A549 (cell line): ENCODE measurements around the gene OPCML. TPM values are rescaled to one million over a fixed set of nuclear protein-coding genes. Genes with fewer than 3 reads are reported as not detected.

Source experiments
- ATAC-seq, 2 experiments: fragments of 200-7000 bp in 1 of 2; fragments of >200 bp in 1 of 2; cut with Nextera tagmentation in 1 of 2; cut with Tn5 transposase in 1 of 2; 3 replicates each; pipeline versions ENCODE4 v1.8.0 to v1.9.1; 2018 to 2020; ENCODE audit warnings: mild to moderate bottlenecking in 1 of 2, moderate library complexity in 1 of 2
- CTCF ChIA-PET: fragments of 300-600 bp; sonication (Branson Sonifier 250); formaldehyde crosslinking; extraction: SDS; loops from one replicate; lab custom pipeline; 2021; ENCODE audit warnings: antibody characterized with exemption, inconsistent platforms; lab: Yijun Ruan, JAX
- POLR2A ChIA-PET: fragments of 350-600 bp; formaldehyde crosslinking; extraction: SDS; loops from one replicate; lab custom pipeline; 2021; ENCODE audit warnings: antibody characterized with exemption, inconsistent platforms; lab: Yijun Ruan, JAX
- DNase-seq, 2 experiments: peaks; one replicate each; pipeline versions ENCODE4 v3.0.0 to v3.0.0-alpha.2; 2011 to 2016; ENCODE audit warnings: low read depth in 1 of 2, low spot score in 1 of 2
- FAIRE-seq: peaks from 2 replicates; lab custom pipeline; 2011; peaks lifted over from hg19 to GRCh38; lab: Jason Lieb, UNC
- H3K27ac ChIP-seq, 2 experiments: fragments of >200 bp; sonication (Bioruptor Twin); formaldehyde crosslinking; 3 replicates each; pipeline ENCODE4 v1.5.1; 2016 to 2017
- H3K4me1 ChIP-seq: fragments of >200 bp; sonication (Bioruptor Twin); formaldehyde crosslinking; 3 replicates; pipeline ENCODE4 v1.6.1; 2016
- H3K4me2 ChIP-seq: fragments of >200 bp; sonication (Bioruptor Twin); formaldehyde crosslinking; 3 replicates; pipeline ENCODE4 v1.6.1; 2016
- H3K4me3 ChIP-seq: fragments of >200 bp; sonication (Bioruptor Twin); formaldehyde crosslinking; 3 replicates; pipeline ENCODE4 v1.5.1; 2016
- H3K9me3 ChIP-seq: fragments of >200 bp; sonication (Bioruptor Twin); formaldehyde crosslinking; 3 replicates; pipeline ENCODE4 v1.6.1; 2016
- BHLHE40 ChIP-seq: IDR thresholded peaks from 2 replicates; pipeline ENCODE4 v1.6.1; 2012; ENCODE audit warnings: low read depth, low read length, inconsistent platforms
- CEBPB ChIP-seq, 2 experiments: fragments of >200 bp in 1 of 2; sonication (Bioruptor Twin) in 1 of 2; formaldehyde crosslinking in 1 of 2; IDR thresholded peaks; 2 replicates each; pipeline ENCODE4 v1.6.1; 2012 to 2016
- CHD2 ChIP-seq: fragments of 150-350 bp; IDR thresholded peaks from 2 replicates; pipeline ENCODE4 v1.6.1; 2014; ENCODE audit warnings: low read length; ENCODE audit not compliant: partially characterized antibody
- EHF ChIP-seq: fragments of 250-450 bp; sonication (Bioruptor Pico); IDR thresholded peaks from 2 replicates; pipeline ENCODE4 v1.5.0; 2020; ENCODE audit warnings: mild to moderate bottlenecking
- EHMT2 ChIP-seq: fragments of 200-600 bp; sonication (generic); IDR thresholded peaks from 2 replicates; pipeline ENCODE4 v1.6.1; 2016; ENCODE audit warnings: antibody characterized with exemption, low read depth, mild to moderate bottlenecking, moderate library complexity
- FOSB ChIP-seq: fragments of 250-450 bp; sonication (Bioruptor Pico); IDR thresholded peaks from 2 replicates; pipeline ENCODE4 v1.5.0; 2020; ENCODE audit warnings: mild to moderate bottlenecking, moderate library complexity
- HDAC2 ChIP-seq: fragments of 200-600 bp; sonication (generic); IDR thresholded peaks from 2 replicates; pipeline ENCODE4 v1.6.1; 2016
- HOXA7 ChIP-seq: fragments of 250-450 bp; sonication (Bioruptor Pico); IDR thresholded peaks from 2 replicates; pipeline ENCODE4 v1.5.0; 2020; ENCODE audit warnings: mild to moderate bottlenecking, moderate library complexity
- MYC ChIP-seq: IDR thresholded peaks from 2 replicates; pipeline ENCODE4 v1.6.1; 2012; ENCODE audit warnings: mild to moderate bottlenecking, inconsistent platforms, low read length, improper control_type of control experiment, borderline replicate concordance
- NR3C1 ChIP-seq: fragments of >200 bp; sonication (Bioruptor Twin); formaldehyde crosslinking; IDR thresholded peaks from 3 replicates; pipeline ENCODE4 v1.6.1; 2017
- PHF8 ChIP-seq: fragments of 200-600 bp; sonication (generic); IDR thresholded peaks from 2 replicates; pipeline ENCODE4 v1.6.1; 2016; ENCODE audit warnings: low read depth, mild to moderate bottlenecking, antibody characterized with exemption, moderate library complexity, borderline replicate concordance
- RARB ChIP-seq: fragments of 250-450 bp; sonication (Bioruptor Pico); IDR thresholded peaks from 2 replicates; pipeline ENCODE4 v1.8.0; 2021; ENCODE audit warnings: mild to moderate bottlenecking, moderate library complexity
- RFX5 ChIP-seq: fragments of 450-650 bp; IDR thresholded peaks from 2 replicates; pipeline ENCODE4 v1.7.1; 2014; ENCODE audit warnings: antibody characterized with exemption, mild to moderate bottlenecking, moderate library complexity
- SREBF2 ChIP-seq: fragments of 450-650 bp; IDR thresholded peaks from 2 replicates; pipeline ENCODE4 v1.6.1; 2014; ENCODE audit warnings: mild to moderate bottlenecking, moderate library complexity
- TP53 ChIP-seq: fragments of 250-450 bp; sonication (Bioruptor Pico); IDR thresholded peaks from 2 replicates; pipeline ENCODE4 v1.5.0; 2021; ENCODE audit warnings: mild to moderate bottlenecking, moderate library complexity
- ZFP36 ChIP-seq: fragments of 450-650 bp; IDR thresholded peaks from 2 replicates; pipeline ENCODE4 v1.6.1; 2014; ENCODE audit warnings: borderline replicate concordance; ENCODE audit not compliant: partially characterized antibody
- ZNF302 ChIP-seq: fragments of 250-450 bp; sonication (Bioruptor Pico); IDR thresholded peaks from 2 replicates; pipeline ENCODE4 v1.9.0; 2021; ENCODE audit warnings: inconsistent platforms, mild to moderate bottlenecking, moderate library complexity
- WGBS: methylation state at CpG from one replicate; pipeline ENCODE4 v1.1.6; 2017; ENCODE audit errors: missing lambda C conversion rate; 5-methylcytosine and 5-hydroxymethylcytosine counted together
- polyA plus RNA-seq, 4 experiments: library from polyadenylated mRNA; depleted of rRNA in 3 of 4; stranded (reverse); fragments of >200 nt; fragmentation: RNase III in 1 of 4; extraction: RNeasy Plus Mini Kit Qiagen cat#74134 plus additional on column Dnase treatment in 1 of 4; gene quantifications; 2 replicates in 3 of 4; 3 replicates in 1 of 4; pipeline ENCODE4 v1.2.3, GENCODE V29; 2011 to 2017
- TF ChIP-seq, protein P1 (sequence below): IDR thresholded peaks from 2 replicates; pipeline ENCODE4 v1.6.1; 2012; ENCODE audit warnings: low read depth, borderline replicate concordance
- TF ChIP-seq, protein P2 (sequence below): fragments of >200 bp; sonication (Bioruptor Twin); formaldehyde crosslinking; IDR thresholded peaks from 3 replicates; pipeline ENCODE4 v1.6.1; 2016
- TF ChIP-seq, protein P3 (sequence below): fragments of 150-350 bp; IDR thresholded peaks from 2 replicates; pipeline ENCODE4 v1.6.1; 2014; ENCODE audit warnings: low read depth, mild to moderate bottlenecking, low read length
- TF ChIP-seq, protein P4 (sequence below): fragments of 250-450 bp; sonication (Bioruptor Pico); IDR thresholded peaks from 2 replicates; pipeline ENCODE4 v1.5.0; 2020; ENCODE audit warnings: low read depth, mild to moderate bottlenecking, moderate library complexity

Gene OPCML
- polyA plus RNA-seq, 2 of the 4 experiments (the other 2 are of a cell fraction): not detected

DNA sequence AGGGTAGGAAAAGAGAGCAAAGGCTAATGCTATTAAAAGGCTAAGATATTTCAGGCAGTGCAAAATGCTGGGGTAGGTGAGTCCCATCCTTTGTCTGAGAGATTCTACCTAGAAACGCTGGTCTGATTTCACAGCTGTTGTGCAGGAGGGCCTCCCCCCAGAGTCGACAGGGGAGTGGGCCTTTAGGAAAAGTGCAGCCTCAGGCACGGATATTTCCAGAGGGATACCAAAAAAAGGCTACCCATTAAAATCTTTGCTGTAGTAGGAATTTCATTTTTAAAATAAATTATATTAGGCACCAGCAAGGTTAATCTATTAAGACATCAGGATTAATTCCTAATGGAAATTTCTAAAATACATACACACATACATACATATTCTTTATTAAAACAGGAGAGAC is 280.5 kb downstream of the OPCML start:
- Histone ChIP-seq H3K4me3 (no peak overlapping the region), H3K4me1 (no peaks in the 10 kb centered on the region), H3K4me2 (no peak overlapping the region), H3K9me3 (no peaks in the 10 kb centered on the region), H3K27ac (no peak overlapping the region)
- CTCF ChIA-PET: no interaction called here
- FAIRE-seq (no peak), ATAC-seq (no peak), DNase-seq (no peak)
- 0% methylated on average over 3 of the region's 3 CpGs for WGBS
- TF ChIP-seq SREBF2 (no peak), RFX5 (no peak), ZFP36 (no peak), FOSB (CRISPR knock-in tag) (no peak), BHLHE40 (no peak), NR3C1 (no peak), EHF (CRISPR knock-in tag) (no peak), HDAC2 (no peak), CEBPB (IDR thresholded peaks at IDR 0.05) (no peak), HOXA7 (no peak)
- TF ChIP-seq, protein P1, sequence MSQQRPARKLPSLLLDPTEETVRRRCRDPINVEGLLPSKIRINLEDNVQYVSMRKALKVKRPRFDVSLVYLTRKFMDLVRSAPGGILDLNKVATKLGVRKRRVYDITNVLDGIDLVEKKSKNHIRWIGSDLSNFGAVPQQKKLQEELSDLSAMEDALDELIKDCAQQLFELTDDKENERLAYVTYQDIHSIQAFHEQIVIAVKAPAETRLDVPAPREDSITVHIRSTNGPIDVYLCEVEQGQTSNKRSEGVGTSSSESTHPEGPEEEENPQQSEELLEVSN: no peak
- TF ChIP-seq, protein P2, sequence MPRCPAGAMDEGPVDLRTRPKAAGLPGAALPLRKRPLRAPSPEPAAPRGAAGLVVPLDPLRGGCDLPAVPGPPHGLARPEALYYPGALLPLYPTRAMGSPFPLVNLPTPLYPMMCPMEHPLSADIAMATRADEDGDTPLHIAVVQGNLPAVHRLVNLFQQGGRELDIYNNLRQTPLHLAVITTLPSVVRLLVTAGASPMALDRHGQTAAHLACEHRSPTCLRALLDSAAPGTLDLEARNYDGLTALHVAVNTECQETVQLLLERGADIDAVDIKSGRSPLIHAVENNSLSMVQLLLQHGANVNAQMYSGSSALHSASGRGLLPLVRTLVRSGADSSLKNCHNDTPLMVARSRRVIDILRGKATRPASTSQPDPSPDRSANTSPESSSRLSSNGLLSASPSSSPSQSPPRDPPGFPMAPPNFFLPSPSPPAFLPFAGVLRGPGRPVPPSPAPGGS: no peak
- POLR2A ChIA-PET: no interaction called here

DNA sequence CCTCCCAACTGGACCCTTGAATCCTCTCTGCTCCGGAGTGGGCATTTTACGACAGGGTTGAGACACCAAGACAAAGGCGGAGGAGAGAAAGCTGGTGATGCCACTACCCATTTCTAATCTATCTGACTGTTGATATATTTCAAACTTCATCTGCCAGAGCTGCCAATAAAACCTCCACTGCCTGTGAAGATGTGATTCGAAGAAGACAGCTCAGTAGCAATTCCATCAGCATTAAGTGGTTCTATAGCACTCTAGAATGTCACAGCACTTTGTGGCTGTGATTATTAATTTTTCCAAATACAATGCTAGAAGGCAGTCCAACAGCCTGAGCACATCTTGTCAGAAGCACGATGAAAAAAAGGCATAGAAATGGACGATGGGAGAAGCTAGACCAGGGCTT is 282.8 kb downstream of the OPCML start:
- DNase-seq (no peak), FAIRE-seq (no peak), ATAC-seq (no peak)
- TF ChIP-seq, protein P2: no peak
- TF ChIP-seq TP53 (CRISPR knock-in tag): no peak
- no peak for TF ChIP-seq FOSB (CRISPR knock-in tag)
- TF ChIP-seq CHD2: no peak
- no peak for TF ChIP-seq EHMT2
- TF ChIP-seq ZNF302: no peak
- TF ChIP-seq MYC: no peak
- no peak for TF ChIP-seq CEBPB (IDR thresholded peaks at IDR 0.05)
- TF ChIP-seq, protein P3, sequence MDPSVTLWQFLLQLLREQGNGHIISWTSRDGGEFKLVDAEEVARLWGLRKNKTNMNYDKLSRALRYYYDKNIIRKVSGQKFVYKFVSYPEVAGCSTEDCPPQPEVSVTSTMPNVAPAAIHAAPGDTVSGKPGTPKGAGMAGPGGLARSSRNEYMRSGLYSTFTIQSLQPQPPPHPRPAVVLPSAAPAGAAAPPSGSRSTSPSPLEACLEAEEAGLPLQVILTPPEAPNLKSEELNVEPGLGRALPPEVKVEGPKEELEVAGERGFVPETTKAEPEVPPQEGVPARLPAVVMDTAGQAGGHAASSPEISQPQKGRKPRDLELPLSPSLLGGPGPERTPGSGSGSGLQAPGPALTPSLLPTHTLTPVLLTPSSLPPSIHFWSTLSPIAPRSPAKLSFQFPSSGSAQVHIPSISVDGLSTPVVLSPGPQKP: no peak
- TF ChIP-seq, protein P4, sequence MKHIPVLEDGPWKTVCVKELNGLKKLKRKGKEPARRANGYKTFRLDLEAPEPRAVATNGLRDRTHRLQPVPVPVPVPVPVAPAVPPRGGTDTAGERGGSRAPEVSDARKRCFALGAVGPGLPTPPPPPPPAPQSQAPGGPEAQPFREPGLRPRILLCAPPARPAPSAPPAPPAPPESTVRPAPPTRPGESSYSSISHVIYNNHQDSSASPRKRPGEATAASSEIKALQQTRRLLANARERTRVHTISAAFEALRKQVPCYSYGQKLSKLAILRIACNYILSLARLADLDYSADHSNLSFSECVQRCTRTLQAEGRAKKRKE (CRISPR knock-in tag): no peak
- TF ChIP-seq EHF (CRISPR knock-in tag): no peak
- TF ChIP-seq RARB (CRISPR knock-in tag): no peak
- no peak for TF ChIP-seq RFX5
- TF ChIP-seq PHF8: no peak
- H3K9me3 ChIP-seq: no peaks in the 10 kb centered on the region
- 3% methylated on average over 3 of the region's 6 CpGs for WGBS
- no peak overlapping the region for H3K4me2 ChIP-seq
- H3K4me1 ChIP-seq: no peaks in the 10 kb centered on the region
- ChIA-PET POLR2A (no interaction called here), CTCF (no interaction called here)
- H3K27ac ChIP-seq: no peak overlapping the region
- H3K4me3 ChIP-seq: no peak overlapping the region
